GM12865 (cell line): Measurements from ENCODE around the gene NKD1.

Source experiments
- DNase-seq: peaks from one replicate; pipeline ENCODE4 v3.0.0; 2010; ENCODE audit warnings: low read depth
- H3K4me3 ChIP-seq: 2 replicates; pipeline ENCODE4 v1.5.1; 2011; ENCODE audit warnings: mild to moderate bottlenecking, low read depth, low read length, control low read depth
- TF ChIP-seq, protein P1 (sequence below): IDR thresholded peaks from 2 replicates; pipeline ENCODE4 v1.5.1; 2011; ENCODE audit warnings: low read length, control low read depth, low read depth, inconsistent platforms; ENCODE audit not compliant: insufficient read depth; ENCODE audit errors: missing control alignments

The NKD1 gene

DNA sequence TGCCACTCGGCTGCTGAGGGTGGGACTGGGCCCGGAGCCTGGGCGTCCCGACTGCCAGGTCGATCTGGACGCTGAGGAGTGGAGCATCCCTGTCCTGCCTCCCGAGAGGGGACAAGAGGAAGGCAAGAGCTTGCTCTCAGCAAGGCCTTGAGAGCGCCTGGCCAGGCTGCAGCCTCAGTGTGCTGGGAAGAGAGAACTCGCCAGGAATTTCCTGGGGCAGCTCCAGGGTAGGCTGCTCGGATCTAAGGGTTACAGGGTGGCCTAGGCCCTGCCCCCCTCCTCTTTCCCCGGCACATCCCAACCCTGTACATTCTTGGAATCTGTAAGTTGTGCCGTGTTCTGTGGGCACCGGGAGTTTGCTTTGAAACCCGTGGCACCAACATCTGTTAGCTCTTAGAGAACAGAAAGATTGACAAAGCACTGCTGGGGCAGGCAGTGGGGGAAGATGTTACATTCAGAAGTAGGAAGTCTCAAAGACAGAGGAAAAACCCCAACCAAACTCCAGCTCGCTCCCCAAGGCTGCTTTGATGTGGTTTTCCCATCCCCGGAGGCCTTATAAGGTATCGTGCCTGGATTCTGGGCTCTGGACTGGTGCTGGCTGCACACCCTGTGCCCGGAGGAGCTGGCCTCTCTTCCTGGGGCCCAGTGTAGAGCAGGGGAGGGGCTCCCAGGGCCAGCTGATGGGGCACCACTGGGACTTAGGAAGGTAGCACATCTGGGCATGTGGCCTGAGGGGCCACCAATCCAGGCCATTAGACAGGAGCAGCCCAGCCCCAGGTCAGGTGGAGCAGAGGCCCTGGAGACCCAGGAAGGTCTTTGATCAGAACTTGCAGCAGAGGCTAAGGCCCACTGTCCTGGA, 55.2 kb downstream of the NKD1 start:
- no peak for DNase-seq
- H3K4me3 ChIP-seq, result no peak overlapping the region
- TF ChIP-seq, protein P1, sequence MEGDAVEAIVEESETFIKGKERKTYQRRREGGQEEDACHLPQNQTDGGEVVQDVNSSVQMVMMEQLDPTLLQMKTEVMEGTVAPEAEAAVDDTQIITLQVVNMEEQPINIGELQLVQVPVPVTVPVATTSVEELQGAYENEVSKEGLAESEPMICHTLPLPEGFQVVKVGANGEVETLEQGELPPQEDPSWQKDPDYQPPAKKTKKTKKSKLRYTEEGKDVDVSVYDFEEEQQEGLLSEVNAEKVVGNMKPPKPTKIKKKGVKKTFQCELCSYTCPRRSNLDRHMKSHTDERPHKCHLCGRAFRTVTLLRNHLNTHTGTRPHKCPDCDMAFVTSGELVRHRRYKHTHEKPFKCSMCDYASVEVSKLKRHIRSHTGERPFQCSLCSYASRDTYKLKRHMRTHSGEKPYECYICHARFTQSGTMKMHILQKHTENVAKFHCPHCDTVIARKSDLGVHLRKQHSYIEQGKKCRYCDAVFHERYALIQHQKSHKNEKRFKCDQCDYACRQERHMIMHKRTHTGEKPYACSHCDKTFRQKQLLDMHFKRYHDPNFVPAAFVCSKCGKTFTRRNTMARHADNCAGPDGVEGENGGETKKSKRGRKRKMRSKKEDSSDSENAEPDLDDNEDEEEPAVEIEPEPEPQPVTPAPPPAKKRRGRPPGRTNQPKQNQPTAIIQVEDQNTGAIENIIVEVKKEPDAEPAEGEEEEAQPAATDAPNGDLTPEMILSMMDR, result no peak

DNA sequence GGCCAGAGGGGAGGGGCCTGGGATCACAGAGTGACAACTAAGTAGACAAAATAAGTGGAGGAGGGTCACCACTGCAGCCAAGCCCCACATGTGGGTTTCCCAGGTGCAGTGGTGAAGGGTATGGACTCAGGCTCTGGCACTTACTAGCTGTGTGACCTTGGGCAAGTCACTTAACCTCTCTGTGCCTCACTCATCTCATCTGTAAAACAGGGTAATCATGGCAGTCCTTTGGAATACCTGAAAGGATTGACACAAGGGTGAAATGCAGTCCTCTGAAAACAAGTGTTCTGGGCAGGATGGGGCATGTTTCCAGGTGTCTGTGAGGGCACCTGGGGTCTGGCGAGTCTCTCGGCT, 55.8 kb downstream of the NKD1 start:
- no peak overlapping the region for H3K4me3 ChIP-seq
- DNase-seq, result no peak
- TF ChIP-seq, protein P1, result no peak

DNA sequence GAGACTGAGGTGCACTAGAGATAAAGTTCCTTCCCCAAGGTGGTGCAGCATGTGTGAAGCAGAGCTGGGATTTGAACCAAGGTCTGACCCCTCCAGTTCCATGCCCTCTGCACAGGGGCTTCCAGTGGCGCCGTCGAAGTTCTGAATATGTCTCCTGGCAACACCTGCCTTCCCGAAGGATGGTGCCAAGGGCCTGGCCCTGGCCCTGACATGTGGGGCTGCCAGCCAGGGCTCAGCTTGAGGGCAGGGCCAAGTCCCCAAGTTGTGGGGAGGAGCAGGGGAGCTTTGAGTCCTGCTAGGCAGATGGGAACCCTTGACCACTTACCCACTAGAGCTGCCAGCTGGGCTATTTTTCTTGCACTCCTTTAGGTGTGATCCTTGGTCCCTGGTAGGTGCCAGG, 56.4 kb downstream of the NKD1 start:
- TF ChIP-seq, protein P1, result no peak
- no peak overlapping the region for H3K4me3 ChIP-seq
- no peak for DNase-seq

DNA sequence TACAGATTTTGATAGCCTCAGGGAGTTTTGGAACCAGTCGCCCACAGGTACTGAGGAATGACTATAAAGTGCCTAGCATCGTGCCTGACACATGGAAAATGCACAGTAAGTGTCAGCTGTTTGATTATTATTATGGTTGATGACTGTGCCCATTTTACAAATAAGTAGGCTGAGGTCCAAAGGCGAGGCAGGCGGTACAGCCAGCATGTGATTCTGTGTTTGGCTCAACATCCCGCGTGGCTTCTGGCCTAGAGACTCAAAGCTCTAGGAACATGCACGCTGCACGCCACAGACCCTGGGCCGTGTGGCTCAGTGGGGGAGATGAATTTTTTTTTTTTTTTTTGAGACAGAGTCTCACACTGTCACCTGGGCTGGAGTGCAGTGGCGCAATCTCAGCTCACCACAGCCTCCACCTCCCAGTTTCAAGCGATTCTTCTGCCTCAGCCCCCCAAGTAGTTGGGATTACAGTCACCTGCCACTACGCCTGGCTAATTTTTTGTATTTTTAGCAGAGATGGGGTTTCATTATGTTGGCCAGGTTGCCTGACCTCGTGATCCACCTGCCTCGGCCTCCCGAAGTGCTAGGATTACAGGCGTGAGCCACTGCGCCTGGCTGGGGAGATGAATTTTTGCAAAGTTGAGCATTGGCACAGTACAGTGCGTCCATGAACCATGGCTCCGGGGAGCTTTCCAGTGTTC, 57.7 kb downstream of the NKD1 start:
- no peak overlapping the region for H3K4me3 ChIP-seq
- TF ChIP-seq, protein P1, result no peak
- DNase-seq, result no peak

DNA sequence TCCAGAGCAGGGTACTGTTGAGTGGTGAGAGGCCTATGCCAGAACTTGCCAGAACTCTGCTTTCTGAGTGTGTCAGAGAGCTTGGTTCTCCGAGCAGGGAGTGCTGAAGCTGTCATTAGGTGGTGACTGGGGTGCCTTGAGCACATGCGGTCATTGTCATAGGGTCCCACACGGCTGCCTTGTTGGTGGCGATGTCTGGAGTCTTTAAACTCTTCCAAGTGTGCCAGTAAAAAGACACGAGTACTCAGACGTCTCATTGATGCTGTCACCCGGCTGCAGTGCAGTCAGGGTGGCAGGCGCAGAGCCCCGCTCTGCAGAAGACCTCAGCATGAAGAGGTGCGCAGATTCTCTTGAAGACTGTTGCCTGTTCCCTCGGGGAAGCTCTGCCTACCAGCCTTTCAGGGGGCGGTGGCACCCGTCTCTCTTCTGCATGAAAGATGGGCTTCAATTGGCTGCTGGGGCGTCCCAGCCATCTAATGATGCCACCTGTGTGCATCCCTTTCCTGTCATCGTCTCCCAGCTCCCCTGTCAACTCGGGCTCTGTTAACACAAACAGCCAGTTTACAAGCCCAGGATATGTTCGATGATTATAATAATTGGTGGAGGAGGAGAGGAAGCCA, 58.3 kb downstream of the NKD1 start:
- no peak for DNase-seq
- TF ChIP-seq, protein P1, result no peak
- no peak overlapping the region for H3K4me3 ChIP-seq

DNA sequence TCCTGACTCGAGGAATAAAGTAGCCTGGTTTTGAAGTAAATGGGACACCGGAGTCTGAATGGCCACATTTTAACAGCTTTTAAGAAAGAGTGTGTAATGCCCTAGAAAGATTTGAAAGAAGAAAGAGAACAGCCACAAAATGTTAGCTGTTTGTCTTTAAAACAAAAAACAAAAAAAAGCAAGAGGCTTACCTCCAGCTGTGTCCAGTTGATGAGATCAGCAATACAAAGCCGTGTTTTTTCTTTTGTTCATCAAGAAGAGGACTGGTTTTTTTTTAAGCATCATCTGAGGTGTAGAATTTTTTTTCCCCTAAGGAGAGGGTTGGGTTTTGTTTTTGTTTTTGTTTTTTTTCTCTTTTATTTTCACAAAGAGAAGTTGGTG, 58.8 kb downstream of the NKD1 start:
- TF ChIP-seq, protein P1, result no peak
- H3K4me3 ChIP-seq, result no peak overlapping the region
- DNase-seq, result no peak
